NCI-H446 treated with DMSO at 0.1 percent for 48 hours (cell line): ENCODE measurements around the gene CFAP99.

Source experiments
- DNase-seq: peaks from one replicate; lab custom pipeline; 2025; lab: John Stamatoyannopoulos, UW

Gene CFAP99

GRCh38 chr4:2468456-2469191 is 49.9 kb downstream of the CFAP99 start, which contains the start of gene RNF4:
Gene RNF4 (plus strand): TSS chr4:2469106. CDS start chr4:2490494, 21,388 bp downstream.
- DNase-seq: peak; percentile 90

- no peak for DNase-seq
These were observed 50.6 kb downstream of the CFAP99 start for GRCh38 chr4:2469192-2469984.

- DNase-seq: no peak
These were observed 52.0 kb downstream of the CFAP99 start for GRCh38 chr4:2470791-2471190.

- DNase-seq: no peak
These were observed 53.4 kb downstream of the CFAP99 start for GRCh38 chr4:2472187-2472586.

- no peak for DNase-seq
These were observed 59.5 kb downstream of the CFAP99 start for GRCh38 chr4:2478229-2478628.

- no peak for DNase-seq
These were observed 61.9 kb downstream of the CFAP99 start for GRCh38 chr4:2480649-2481048.

- DNase-seq: no peak
These were observed 63.4 kb downstream of the CFAP99 start for GRCh38 chr4:2482192-2482591.

- DNase-seq: peak; percentile 30
These were observed 63.9 kb downstream of the CFAP99 start for GRCh38 chr4:2482693-2483092.

- no peak for DNase-seq
These were observed 64.5 kb downstream of the CFAP99 start for GRCh38 chr4:2483237-2483636.

GRCh38 chr4:2484185-2484584 is 65.4 kb downstream of the CFAP99 start:
- no peak for DNase-seq

- no peak for DNase-seq
These were observed 66.2 kb downstream of the CFAP99 start for GRCh38 chr4:2484993-2485392.

- DNase-seq: no peak
These were observed 67.2 kb downstream of the CFAP99 start for GRCh38 chr4:2485956-2486355.

GRCh38 chr4:2486981-2487380 is 68.2 kb downstream of the CFAP99 start:
- DNase-seq: no peak

GRCh38 chr4:2487632-2488031 is 68.9 kb downstream of the CFAP99 start:
- no peak for DNase-seq

- no peak for DNase-seq
These were observed 70.5 kb downstream of the CFAP99 start for GRCh38 chr4:2489081-2489805.

- no peak for DNase-seq
These were observed 71.2 kb downstream of the CFAP99 start for GRCh38 chr4:2489841-2490552.

- DNase-seq: no peak
These were observed 74.2 kb downstream of the CFAP99 start for GRCh38 chr4:2492970-2493369.

- DNase-seq: no peak
These were observed 76.2 kb downstream of the CFAP99 start for GRCh38 chr4:2494992-2495391.

- no peak for DNase-seq
These were observed 78.6 kb downstream of the CFAP99 start for GRCh38 chr4:2497324-2497723.

- no peak for DNase-seq
These were observed 79.2 kb downstream of the CFAP99 start for GRCh38 chr4:2497931-2498330.

- no peak for DNase-seq
These were observed 81.8 kb downstream of the CFAP99 start for GRCh38 chr4:2500547-2500946.

- DNase-seq: no peak
These were observed 82.4 kb downstream of the CFAP99 start for GRCh38 chr4:2501034-2501594.
